ENCODE data around the gene EPHA3.
"Not testable (repeated sequence)": the region's sequence is repeated elsewhere in the genome, so short reads cannot be mapped to it uniquely, and the experiment has no call there.

EPHA3 gene

GRCh38 chr3:89287902-89288508 is 180.6 kb downstream of the EPHA3 start:
- DNase-seq (ENCODE audit: low read depth): no peak

GRCh38 chr3:89289574-89290190 is 182.3 kb downstream of the EPHA3 start:
- no peak for DNase-seq (ENCODE audit: low read depth)

GRCh38 chr3:89297199-89297598 is 189.8 kb downstream of the EPHA3 start:
- DNase-seq (ENCODE audit: low read depth): no peak

GRCh38 chr3:89300526-89300925 is 193.1 kb downstream of the EPHA3 start:
- DNase-seq (ENCODE audit: low read depth): no peak

GRCh38 chr3:89300981-89301380 is 193.6 kb downstream of the EPHA3 start:
- no peak for DNase-seq (ENCODE audit: low read depth)

- no peak for DNase-seq (ENCODE audit: low read depth)
Measured at GRCh38 chr3:89303701-89304100, 196.3 kb downstream of the EPHA3 start.

- DNase-seq (ENCODE audit: low read depth): no peak
Measured at GRCh38 chr3:89306540-89306939, 199.1 kb downstream of the EPHA3 start.

- no peak for DNase-seq (ENCODE audit: low read depth)
Measured at GRCh38 chr3:89311581-89311980, 204.2 kb downstream of the EPHA3 start.

GRCh38 chr3:89312141-89312540 is 204.7 kb downstream of the EPHA3 start:
- DNase-seq (ENCODE audit: low read depth): no peak

- no peak for DNase-seq (ENCODE audit: low read depth)
Measured at GRCh38 chr3:89314454-89315098, 207.2 kb downstream of the EPHA3 start.

- DNase-seq (ENCODE audit: low read depth): no peak
Measured at GRCh38 chr3:89315750-89316470, 208.5 kb downstream of the EPHA3 start.

- DNase-seq (ENCODE audit: low read depth): no peak
Measured at GRCh38 chr3:89320186-89320585, 212.8 kb downstream of the EPHA3 start.

- no peak for DNase-seq (ENCODE audit: low read depth)
Measured at GRCh38 chr3:89326997-89327396, 219.6 kb downstream of the EPHA3 start.

- DNase-seq (ENCODE audit: low read depth): no peak
Measured at GRCh38 chr3:89332386-89332785, 225.0 kb downstream of the EPHA3 start.

- DNase-seq (ENCODE audit: low read depth): no peak
Measured at GRCh38 chr3:89332793-89333192, 225.4 kb downstream of the EPHA3 start.

GRCh38 chr3:89335693-89336092 is 228.3 kb downstream of the EPHA3 start:
- DNase-seq (ENCODE audit: low read depth): no peak

- DNase-seq (ENCODE audit: low read depth): no peak
Measured at GRCh38 chr3:89340408-89340807, 233.0 kb downstream of the EPHA3 start.

- DNase-seq (ENCODE audit: low read depth): no peak
Measured at GRCh38 chr3:89344076-89344475, 236.7 kb downstream of the EPHA3 start.

GRCh38 chr3:89350935-89351334 is 243.5 kb downstream of the EPHA3 start:
- not testable (repeated sequence) for DNase-seq (ENCODE audit: low read depth)

- DNase-seq (ENCODE audit: low read depth): no peak
Measured at GRCh38 chr3:89353465-89353864, 246.0 kb downstream of the EPHA3 start.

- no peak for DNase-seq (ENCODE audit: low read depth)
Measured at GRCh38 chr3:89358281-89358680, 250.9 kb downstream of the EPHA3 start.

GRCh38 chr3:89360156-89360555 is 252.7 kb downstream of the EPHA3 start:
- DNase-seq (ENCODE audit: low read depth): no peak

GRCh38 chr3:89362496-89362895 is 255.1 kb downstream of the EPHA3 start:
- DNase-seq (ENCODE audit: low read depth): no peak
